H1 (cell line): ENCODE data around the gene TCP11. TPM values are rescaled to one million over a fixed set of nuclear protein-coding genes. Genes with fewer than 3 reads are reported as not detected.

ENCODE experiments used
- CTCF ChIA-PET: fragments of 300-600 bp; sonication (Branson Sonifier 250); formaldehyde crosslinking; loops from one replicate; lab custom pipeline; 2021; ENCODE audit not compliant: partially characterized antibody; lab: Charles Lee
- POLR2A ChIA-PET: fragments of 300-600 bp; sonication (Branson Sonifier 250); formaldehyde crosslinking; loops from one replicate; lab custom pipeline; 2021; ENCODE audit warnings: inconsistent platforms; ENCODE audit not compliant: partially characterized antibody; lab: Charles Lee
- DNase-seq, 2 experiments: peaks; one replicate each; pipeline versions ENCODE4 v3.0.0 to v3.0.0-alpha.2; 2010 to 2022; ENCODE audit warnings: low spot score in 2 of 2, low read depth in 1 of 2, mixed read lengths in 1 of 2
- FAIRE-seq: peaks from 2 replicates; lab custom pipeline; 2011; peaks lifted over from hg19 to GRCh38; lab: Jason Lieb, UNC
- H2AFZ ChIP-seq: 2 replicates; pipeline ENCODE4 v1.8.1; 2012; ENCODE audit warnings: low read length, inconsistent platforms
- H2AK5ac ChIP-seq: 2 replicates; pipeline ENCODE4 v1.6.1; 2013; ENCODE audit warnings: low read depth, low read length
- H2BK120ac ChIP-seq: replicated peaks from 2 replicates; pipeline ENCODE3; 2013; ENCODE audit warnings: low read depth, low read length, inconsistent platforms
- H2BK12ac ChIP-seq: 2 replicates; pipeline ENCODE4 v1.6.1; 2013; ENCODE audit warnings: low read depth, low read length
- H2BK15ac ChIP-seq: 2 replicates; pipeline ENCODE4 v1.6.1; 2013; ENCODE audit warnings: low read length
- H2BK20ac ChIP-seq: 2 replicates; pipeline ENCODE4 v1.6.1; 2013; ENCODE audit warnings: low read length
- H2BK5ac ChIP-seq: 2 replicates; pipeline ENCODE4 v1.6.1; 2013; ENCODE audit warnings: low read depth, low read length
- H3K14ac ChIP-seq: 2 replicates; pipeline ENCODE4 v1.6.1; 2013; ENCODE audit warnings: inconsistent platforms; ENCODE audit not compliant: insufficient read length
- H3K18ac ChIP-seq: 2 replicates; pipeline ENCODE4 v1.6.1; 2013; ENCODE audit warnings: low read length; ENCODE audit errors: extremely low read depth
- H3K23ac ChIP-seq: 2 replicates; pipeline ENCODE4 v1.6.1; 2013; ENCODE audit warnings: inconsistent platforms; ENCODE audit not compliant: insufficient read length
- H3K23me2 ChIP-seq: 2 replicates; pipeline ENCODE4 v1.6.1; 2013; ENCODE audit warnings: low read depth, low read length
- H3K27ac ChIP-seq: 2 replicates; pipeline ENCODE4 v1.6.1; 2011; ENCODE audit warnings: low read depth, low read length, inconsistent platforms
- H3K27me3 ChIP-seq, 4 experiments: replicated peaks in 1 of 4; 1 replicate in 1 of 4; 2 replicates in 3 of 4; pipeline versions ENCODE4 v1.6.1 to v1.8.1; 2011 to 2013; ENCODE audit warnings: low read length in 3 of 4, mild to moderate bottlenecking in 3 of 4, inconsistent platforms in 2 of 4, mixed read lengths in 2 of 4, moderate library complexity in 1 of 4; ENCODE audit not compliant: control insufficient read depth in 3 of 4, insufficient read depth in 3 of 4; ENCODE audit errors: extremely low read depth in 1 of 4
- H3K36me3 ChIP-seq, 4 experiments: 2 replicates each; pipeline versions ENCODE4 v1.6.1 to v1.8.1; 2011 to 2013; ENCODE audit warnings: mild to moderate bottlenecking in 4 of 4, low read length in 3 of 4, moderate library complexity in 2 of 4, control low read depth in 1 of 4, inconsistent platforms in 1 of 4; ENCODE audit not compliant: insufficient read depth in 4 of 4, control insufficient read depth in 2 of 4
- H3K4ac ChIP-seq: replicated peaks from 2 replicates; pipeline ENCODE3; 2013; ENCODE audit warnings: low read length, low read depth, mixed read lengths, inconsistent platforms; ENCODE audit not compliant: insufficient read length
- H3K4me1 ChIP-seq, 4 experiments: replicated peaks in 1 of 4; 1 replicate in 1 of 4; 2 replicates in 3 of 4; pipeline versions ENCODE4 v1.6.1 to v1.8.1; 2011 to 2013; ENCODE audit warnings: low read length in 3 of 4, inconsistent platforms in 2 of 4, mixed read lengths in 1 of 4; ENCODE audit not compliant: insufficient read depth in 4 of 4, control insufficient read depth in 3 of 4
- H3K4me2 ChIP-seq, 2 experiments: 2 replicates each; pipeline versions ENCODE4 v1.6.1 to v1.8.1; 2011 to 2013; ENCODE audit warnings: low read depth in 2 of 2, low read length in 2 of 2, control low read depth in 1 of 2, inconsistent platforms in 1 of 2, mild to moderate bottlenecking in 1 of 2; ENCODE audit not compliant: insufficient read depth in 1 of 2
- H3K4me3 ChIP-seq, 4 experiments: fragments of 200-600, 300-600 bp in 1 of 4; sonication (generic), shearing (Covaris generic), sonication (Bioruptor Twin) in 1 of 4; 2 replicates each; pipeline versions ENCODE4 v1.5.1 to v1.8.1; 2011 to 2016; ENCODE audit warnings: low read length in 4 of 4, low read depth in 3 of 4, control low read depth in 2 of 4, inconsistent platforms in 2 of 4, mild to moderate bottlenecking in 2 of 4, mixed read lengths in 1 of 4, moderate library complexity in 1 of 4; ENCODE audit not compliant: insufficient read depth in 2 of 4; ENCODE audit errors: extremely low read depth in 1 of 4
- H3K56ac ChIP-seq: replicated peaks from 2 replicates; pipeline ENCODE3; 2013; ENCODE audit warnings: low read depth, mild to moderate bottlenecking, mixed read lengths, low read length, inconsistent platforms; ENCODE audit not compliant: insufficient read length
- H3K79me1 ChIP-seq: 2 replicates; pipeline ENCODE4 v1.6.1; 2013; ENCODE audit warnings: low read depth, low read length, control low read depth
- H3K79me2 ChIP-seq, 2 experiments: 2 replicates each; pipeline versions ENCODE4 v1.6.1 to v1.8.1; 2012 to 2013; ENCODE audit warnings: low read length in 2 of 2, mild to moderate bottlenecking in 2 of 2, inconsistent platforms in 1 of 2; ENCODE audit not compliant: insufficient read depth in 2 of 2, control insufficient read depth in 1 of 2
- H3K9ac ChIP-seq, 4 experiments: replicated peaks in 1 of 4; 1 replicate in 1 of 4; 2 replicates in 3 of 4; pipeline versions ENCODE4 v1.6.1 to v1.8.1; 2011 to 2013; ENCODE audit warnings: low read depth in 3 of 4, low read length in 3 of 4, control low read depth in 2 of 4, mild to moderate bottlenecking in 2 of 4, moderate library complexity in 2 of 4, inconsistent platforms in 1 of 4; ENCODE audit errors: extremely low read depth in 1 of 4
- H3K9me3 ChIP-seq, 2 experiments: 2 replicates each; pipeline versions ENCODE4 v1.6.1 to v1.8.1; 2012 to 2013; ENCODE audit warnings: mild to moderate bottlenecking in 2 of 2, moderate library complexity in 2 of 2, control low read depth in 1 of 2, inconsistent platforms in 1 of 2, low read depth in 1 of 2, low read length in 1 of 2, mixed read lengths in 1 of 2; ENCODE audit not compliant: insufficient read depth in 2 of 2
- H4K20me1 ChIP-seq, 2 experiments: replicated peaks in 1 of 2; 2 replicates each; pipeline versions ENCODE3 to v1.8.1; 2011 to 2013; ENCODE audit warnings: inconsistent platforms in 2 of 2, low read length in 2 of 2, mild to moderate bottlenecking in 1 of 2; ENCODE audit not compliant: insufficient read depth in 2 of 2, control insufficient read depth in 1 of 2
- H4K5ac ChIP-seq: 2 replicates; pipeline ENCODE4 v1.6.1; 2013; ENCODE audit warnings: low read length, low read depth, mixed read lengths, inconsistent platforms; ENCODE audit not compliant: insufficient read length
- H4K8ac ChIP-seq: 2 replicates; pipeline ENCODE4 v1.8.0; 2013; ENCODE audit warnings: mild to moderate bottlenecking, moderate library complexity, low read length, inconsistent platforms; ENCODE audit not compliant: insufficient read depth; ENCODE audit errors: extremely low read depth
- H4K91ac ChIP-seq: replicated peaks from 2 replicates; pipeline ENCODE3; 2013; ENCODE audit warnings: low read length, mixed read lengths, inconsistent platforms; ENCODE audit not compliant: insufficient read length
- CEBPB ChIP-seq: IDR thresholded peaks from 2 replicates; pipeline ENCODE4 v1.6.1; 2012; ENCODE audit warnings: low read depth, low read length
- CTCF ChIP-seq, 3 experiments: IDR thresholded peaks; 1 replicate in 2 of 3; 2 replicates in 1 of 3; pipeline versions ENCODE4 v1.5.1 to v1.6.1; 2011; ENCODE audit warnings: low read length in 3 of 3, mild to moderate bottlenecking in 3 of 3, inconsistent platforms in 2 of 3, low read depth in 1 of 3, moderate library complexity in 1 of 3; ENCODE audit not compliant: insufficient read depth in 1 of 3; ENCODE audit errors: control extremely low read depth in 1 of 3
- EGR1 ChIP-seq: IDR thresholded peaks from 2 replicates; pipeline ENCODE4 v1.6.1; 2011; ENCODE audit warnings: low read depth, low read length, borderline replicate concordance
- KDM4A ChIP-seq: IDR thresholded peaks from one replicate; pipeline ENCODE4 v1.7.1; 2012; ENCODE audit warnings: low read depth, mild to moderate bottlenecking, moderate library complexity, low read length, inconsistent platforms; ENCODE audit not compliant: severe bottlenecking
- NANOG ChIP-seq: IDR thresholded peaks from 2 replicates; pipeline ENCODE4 v1.6.1; 2011; ENCODE audit warnings: low read length, low read depth, mild to moderate bottlenecking, inconsistent platforms; ENCODE audit not compliant: insufficient read depth, poor library complexity, severe bottlenecking
- POU5F1 ChIP-seq: IDR thresholded peaks from 2 replicates; pipeline ENCODE4 v1.6.1; 2011; ENCODE audit warnings: low read depth, mild to moderate bottlenecking, low read length, moderate library complexity
- SIN3A ChIP-seq, 2 experiments: IDR thresholded peaks in 1 of 2; conservative IDR thresholded peaks in 1 of 2; 2 replicates each; pipeline ENCODE4 v1.6.1; 2011 to 2012; ENCODE audit warnings: low read length in 2 of 2, improper control_type of control experiment in 1 of 2, low read depth in 1 of 2, mild to moderate bottlenecking in 1 of 2
- WGBS, 2 experiments: shearing (Covaris generic) in 1 of 2; methylation state at CpG; one replicate each; pipeline versions ENCODE4 v1.1.6 to v1.1.7; 2013 to 2015; ENCODE audit warnings: low lambda C conversion rate in 2 of 2, mixed read lengths in 2 of 2, inconsistent platforms in 1 of 2, low coverage in 1 of 2, missing lambda C conversion rate in 1 of 2; ENCODE audit not compliant: insufficient replicate concordance in 2 of 2, insufficient coverage in 1 of 2, insufficient read length in 1 of 2; ENCODE audit errors: extremely low coverage in 1 of 2, missing lambda C conversion rate in 1 of 2; 5-methylcytosine and 5-hydroxymethylcytosine counted together
- polyA plus RNA-seq, 7 experiments: library from polyadenylated mRNA; depleted of rRNA in 3 of 7; stranded (reverse) in 5 of 7; unstranded in 2 of 7; fragments of >200 nt in 5 of 7; fragments of 200-250 nt in 2 of 7; gene quantifications; 1 replicate in 5 of 7; 2 replicates in 1 of 7; 4 replicates in 1 of 7; pipeline versions ENCODE4 v1.2.1 to v1.2.3, GENCODE V29; 2011 to 2013; ENCODE audit warnings: missing spikeins in 2 of 7, mixed read lengths in 2 of 7
- total RNA-seq: library from RNA; stranded (reverse); fragmentation: NEBNext Ultra II Directional; extraction: Animal tissue kit (Norgen Biotek cat#: 25700); gene quantifications from 2 replicates; pipeline ENCODE4 v1.2.1, GENCODE V29; 2021

Gene TCP11
- total and polyA plus RNA-seq, 2 of the 8 experiments (the other 6 are each of a cell fraction or from before 2014, with no cell fraction given), result 0.11 TPM; not detected in 1

DNA sequence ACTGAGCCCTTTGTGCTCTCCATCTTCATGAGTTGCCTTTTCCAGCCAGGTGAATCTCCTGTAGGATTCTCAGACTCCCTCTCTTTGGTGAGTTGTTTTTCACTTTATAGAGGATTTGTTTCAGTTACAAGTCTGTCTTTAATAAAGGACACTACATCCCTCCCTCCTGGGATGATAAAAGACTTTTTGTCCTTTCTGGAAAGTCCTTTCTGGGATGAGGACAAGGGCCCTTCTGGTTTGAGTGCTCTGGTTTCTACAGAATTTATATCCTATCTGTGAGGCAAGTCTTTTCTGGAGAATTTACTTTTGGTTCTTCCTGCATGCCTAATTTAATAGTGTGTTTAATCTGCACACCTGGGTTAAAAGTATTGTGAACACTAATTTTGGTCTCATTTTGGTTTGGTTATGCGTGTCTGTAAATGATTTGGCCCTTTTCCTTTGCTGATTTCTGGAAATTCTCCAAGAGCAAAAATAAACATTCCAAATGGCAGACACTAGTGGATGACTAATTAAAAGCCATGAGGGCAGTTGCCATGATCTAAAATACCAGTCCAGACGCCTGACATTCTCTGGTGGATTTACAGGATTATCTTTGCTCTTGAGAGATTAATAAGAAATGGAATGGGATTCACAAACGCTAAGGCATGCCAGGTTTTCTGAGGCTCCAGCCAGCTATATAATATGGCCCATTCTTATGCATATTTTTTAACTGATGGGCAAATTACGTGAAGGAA lies 44.8 kb downstream of the TCP11 start:
- no peaks in the 10 kb centered on the region for H4K20me1 ChIP-seq
- no peak overlapping the region for H2BK120ac ChIP-seq
- H4K91ac ChIP-seq, result no peak overlapping the region
- no peak overlapping the region for H3K14ac ChIP-seq
- no peaks in the 10 kb centered on the region for H3K9me3 ChIP-seq
- no peak overlapping the region for H2AFZ ChIP-seq
- no peak overlapping the region for H3K4me2 ChIP-seq
- no peak for FAIRE-seq
- H4K8ac ChIP-seq, result no peak overlapping the region
- H3K23ac ChIP-seq, result no peak overlapping the region
- ChIA-PET POLR2A (interaction anchor here (0.8 kb wide), 2 partner anchors 32 to 359 kb away, joined by 3 read pairs; no protein-coding TSS in a partner anchor), CTCF (interaction anchor here (0.6 to 1.6 kb wide), 3 partner anchors 9 to 110 kb away, joined by 3 to 4 read pairs (median 4); no protein-coding TSS in a partner anchor)
- H3K56ac ChIP-seq, result no peak overlapping the region
- H2BK12ac ChIP-seq, result no peak overlapping the region
- H3K27me3 ChIP-seq, result no peaks in the 10 kb centered on the region
- H3K18ac ChIP-seq, result no peak overlapping the region
- no peak overlapping the region for H3K27ac ChIP-seq
- no peak overlapping the region; a peak in 1 of 7 replicates for H3K9ac ChIP-seq
- no peak overlapping the region for H3K4ac ChIP-seq
- no peak overlapping the region for H2BK15ac ChIP-seq
- DNase-seq, result no peak
- no peak overlapping the region for H2BK20ac ChIP-seq
- no peak overlapping the region for H2BK5ac ChIP-seq
- no peak overlapping the region for H3K4me3 ChIP-seq
- H3K36me3 ChIP-seq, result no peaks in the 10 kb centered on the region
- no peaks in the 10 kb centered on the region for H3K79me1 ChIP-seq
- no peak overlapping the region for H2AK5ac ChIP-seq
- H3K4me1 ChIP-seq, result peaks cover 0 to 8% (median 3%) of the 10 kb centered on the region in 4 experiments; a peak in 4 of 7 replicates
- no peak overlapping the region for H4K5ac ChIP-seq
- H3K23me2 ChIP-seq, result no peaks in the 10 kb centered on the region
- 48% methylated on average over 4 of the region's 4 CpGs; no CpG with 5 or more reads in 1 of the 2 experiments for WGBS, 2 experiments
- H3K79me2 ChIP-seq, result no peaks in the 10 kb centered on the region
- TF ChIP-seq SIN3A (conservative IDR thresholded peaks at IDR 0.05 in 1 of 2, IDR thresholded peaks at IDR 0.05 in 1 of 2; ENCODE audit: low read depth in 1 of 2, low read length in 2 of 2), result no peak
- TF ChIP-seq EGR1, result no peak
- no peak for TF ChIP-seq CEBPB
- TF ChIP-seq POU5F1, result no peak
- no peak for TF ChIP-seq CTCF (IDR thresholded peaks at IDR 0.05; ENCODE audit: control extremely low read depth in 1 of 3, insufficient read depth in 1 of 3, low read depth in 1 of 3, low read length in 3 of 3)
- TF ChIP-seq KDM4A, result no peak
- TF ChIP-seq NANOG, result no peak
